Subcutaneous adipose tissue (tissue), 4 donors: ENCODE data around the gene MYO16. TPM values are rescaled to one million over a fixed set of nuclear protein-coding genes. Genes with fewer than 3 reads are reported as not detected.

Experiments
- CTCF ChIP-seq: fragments of 450-650 bp; IDR thresholded peaks from one replicate; pipeline ENCODE4 v1.5.1; 2016; ENCODE audit warnings: low read depth, mild to moderate bottlenecking, control low read depth, antibody characterized with exemption, moderate library complexity
- total RNA-seq, 4 donors: library from RNA; depleted of rRNA; stranded (reverse); fragments of >200 nt; gene quantifications; one replicate each; pipeline ENCODE4 v1.1.0, GENCODE V29; 2016

Gene MYO16
- total RNA-seq, 4 donors from 2014 or later, result 0.44 to 1.1 (median 0.58) TPM

GRCh38 chr13:108835083-108835482 lies 205.7 kb downstream of the MYO16 start:
- no peak for TF ChIP-seq CTCF

GRCh38 chr13:108850691-108851090 lies 221.3 kb downstream of the MYO16 start:
- TF ChIP-seq CTCF, result no peak

GRCh38 chr13:108851660-108852059 lies 222.2 kb downstream of the MYO16 start:
- no peak for TF ChIP-seq CTCF

GRCh38 chr13:108853031-108853430 lies 223.6 kb downstream of the MYO16 start:
- TF ChIP-seq CTCF, result no peak

- TF ChIP-seq CTCF, result no peak
Measured at GRCh38 chr13:108855737-108856387, 226.5 kb downstream of the MYO16 start.

GRCh38 chr13:108858676-108859075 lies 229.3 kb downstream of the MYO16 start:
- no peak for TF ChIP-seq CTCF

GRCh38 chr13:108859197-108860012 lies 230.0 kb downstream of the MYO16 start:
- no peak for TF ChIP-seq CTCF
